Esophagus muscularis mucosa (tissue), 4 donors: Measurements from ENCODE around the gene PRRT3. TPM values are rescaled to one million over a fixed set of nuclear protein-coding genes. Genes with fewer than 3 reads are reported as not detected.

Experiments used
- DNase-seq: peaks from one replicate; pipeline ENCODE4 v3.0.0-alpha.2; 2017; ENCODE audit errors: extremely low spot score
- H3K27ac ChIP-seq, 4 donors: fragments of 200-600 bp; sonication (generic); replicated peaks in 1 of 4; 1 replicate in 3 of 4; 2 replicates in 1 of 4; pipeline ENCODE4 v1.5.1; 2016 to 2019; ENCODE audit warnings: mild to moderate bottlenecking in 1 of 4
- H3K27me3 ChIP-seq, 4 donors: fragments of 200-600 bp; sonication (generic); one replicate each; pipeline versions ENCODE4 v1.5.1 to v1.6.0; 2016 to 2019
- H3K36me3 ChIP-seq, 4 donors: fragments of 200-600 bp; sonication (generic); one replicate each; pipeline ENCODE4 v1.5.1; 2016 to 2019
- H3K4me1 ChIP-seq, 4 donors: fragments of 200-600 bp; sonication (generic); one replicate each; pipeline ENCODE4 v1.5.1; 2016 to 2019
- H3K4me3 ChIP-seq, 4 donors: fragments of 200-600 bp; sonication (generic); 1 replicate in 2 of 4; 2 replicates in 2 of 4; pipeline ENCODE4 v1.5.1; 2016 to 2019; ENCODE audit warnings: mild to moderate bottlenecking in 4 of 4, moderate library complexity in 1 of 4
- H3K9me3 ChIP-seq, 4 donors: fragments of 200-600 bp; sonication (generic); 1 replicate in 3 of 4; 2 replicates in 1 of 4; pipeline ENCODE4 v1.5.1; 2016 to 2019
- EP300 ChIP-seq: sonication (generic); formaldehyde crosslinking; IDR thresholded peaks from one replicate; pipeline ENCODE4 v1.6.1; 2017; ENCODE audit warnings: antibody characterized with exemption
- POLR2A ChIP-seq: fragments of 450-650 bp; IDR thresholded peaks from one replicate; pipeline ENCODE4 v1.6.1; 2017; ENCODE audit warnings: antibody characterized with exemption, moderate library complexity, mild to moderate bottlenecking, low read depth
- POLR2AphosphoS5 ChIP-seq, 2 donors: sonication (generic); formaldehyde crosslinking; IDR thresholded peaks; one replicate each; pipeline ENCODE4 v1.6.1; 2017; ENCODE audit warnings: antibody characterized with exemption in 2 of 2
- WGBS: methylation state at CpG from one replicate; pipeline ENCODE4 v1.1.5; 2018; 5-methylcytosine and 5-hydroxymethylcytosine counted together
- intact Hi-C: fragments of 100-400 bp; cut with DNase I; formaldehyde crosslinking; loops from one replicate; pipeline ENCODE4 v1.15.1; 2023
- total RNA-seq, 4 donors: library from RNA; depleted of rRNA; stranded (reverse); fragments of >200 nt; gene quantifications; one replicate each; pipeline versions ENCODE4 v1.1.0 to v1.2.1, GENCODE V29; 2016
- TF ChIP-seq, protein P1 (sequence below), 3 experiments: fragments of 200-600 bp in 2 of 3; fragments of 450-650 bp in 1 of 3; sonication (generic) in 2 of 3; IDR thresholded peaks; one replicate each; pipeline ENCODE4 v1.5.1; 2017 to 2019; ENCODE audit warnings: antibody characterized with exemption in 3 of 3, mild to moderate bottlenecking in 2 of 3, moderate library complexity in 1 of 3

The PRRT3 gene
- total RNA-seq, 4 donors from 2014 or later, result 0.83 to 2.5 (median 2.0) TPM

DNA sequence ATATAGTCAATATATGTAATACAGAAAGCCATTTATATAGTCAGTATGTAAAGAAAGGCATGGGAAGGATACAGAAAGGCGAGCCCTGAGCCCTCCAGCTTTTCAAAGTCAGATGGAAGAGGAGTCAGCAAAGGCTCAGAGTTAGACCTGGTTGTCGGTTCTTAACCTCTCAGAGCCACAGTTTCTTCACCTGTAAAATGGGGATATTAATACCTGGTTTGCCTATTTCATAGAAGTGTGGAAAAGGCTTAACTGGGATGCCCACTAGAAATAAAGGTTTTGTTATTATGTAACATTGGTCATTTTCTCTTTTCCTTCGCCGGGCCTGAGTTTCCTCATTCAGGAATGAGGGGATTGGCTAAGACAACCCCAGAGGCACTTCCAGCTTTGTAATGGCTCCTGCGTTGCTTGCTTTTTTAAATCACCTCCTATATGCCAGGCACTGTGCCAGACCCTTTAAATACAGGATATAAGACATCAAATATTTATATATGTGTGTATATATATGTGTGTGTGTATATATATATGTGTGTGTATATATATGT, 16.2 kb downstream of the PRRT3 start:
- no peak for DNase-seq
- intact Hi-C loops, result loop anchor here (10.0 kb wide), 1 partner anchor 289 kb away; no protein-coding TSS in a partner anchor
- no peak overlapping the region for H3K4me3 ChIP-seq
- peaks cover 0 to 8% (median 0%) of the 10 kb centered on the region in 4 donors for H3K27me3 ChIP-seq
- H3K4me1 ChIP-seq, result peaks cover 22 to 52% (median 38%) of the 10 kb centered on the region in 4 donors
- H3K27ac ChIP-seq, result no peak overlapping the region
- no peaks in the 10 kb centered on the region for H3K9me3 ChIP-seq
- TF ChIP-seq POLR2AphosphoS5 (IDR thresholded peaks at IDR 0.05), result no peak
- TF ChIP-seq EP300, result no peak
- no peak for TF ChIP-seq POLR2A
- TF ChIP-seq, protein P1, sequence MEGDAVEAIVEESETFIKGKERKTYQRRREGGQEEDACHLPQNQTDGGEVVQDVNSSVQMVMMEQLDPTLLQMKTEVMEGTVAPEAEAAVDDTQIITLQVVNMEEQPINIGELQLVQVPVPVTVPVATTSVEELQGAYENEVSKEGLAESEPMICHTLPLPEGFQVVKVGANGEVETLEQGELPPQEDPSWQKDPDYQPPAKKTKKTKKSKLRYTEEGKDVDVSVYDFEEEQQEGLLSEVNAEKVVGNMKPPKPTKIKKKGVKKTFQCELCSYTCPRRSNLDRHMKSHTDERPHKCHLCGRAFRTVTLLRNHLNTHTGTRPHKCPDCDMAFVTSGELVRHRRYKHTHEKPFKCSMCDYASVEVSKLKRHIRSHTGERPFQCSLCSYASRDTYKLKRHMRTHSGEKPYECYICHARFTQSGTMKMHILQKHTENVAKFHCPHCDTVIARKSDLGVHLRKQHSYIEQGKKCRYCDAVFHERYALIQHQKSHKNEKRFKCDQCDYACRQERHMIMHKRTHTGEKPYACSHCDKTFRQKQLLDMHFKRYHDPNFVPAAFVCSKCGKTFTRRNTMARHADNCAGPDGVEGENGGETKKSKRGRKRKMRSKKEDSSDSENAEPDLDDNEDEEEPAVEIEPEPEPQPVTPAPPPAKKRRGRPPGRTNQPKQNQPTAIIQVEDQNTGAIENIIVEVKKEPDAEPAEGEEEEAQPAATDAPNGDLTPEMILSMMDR (IDR thresholded peaks at IDR 0.05), result no peak
- 79% methylated on average over 5 of the region's 5 CpGs for WGBS
- peaks cover 10 to 42% (median 33%) of the 10 kb centered on the region in 4 donors for H3K36me3 ChIP-seq

DNA sequence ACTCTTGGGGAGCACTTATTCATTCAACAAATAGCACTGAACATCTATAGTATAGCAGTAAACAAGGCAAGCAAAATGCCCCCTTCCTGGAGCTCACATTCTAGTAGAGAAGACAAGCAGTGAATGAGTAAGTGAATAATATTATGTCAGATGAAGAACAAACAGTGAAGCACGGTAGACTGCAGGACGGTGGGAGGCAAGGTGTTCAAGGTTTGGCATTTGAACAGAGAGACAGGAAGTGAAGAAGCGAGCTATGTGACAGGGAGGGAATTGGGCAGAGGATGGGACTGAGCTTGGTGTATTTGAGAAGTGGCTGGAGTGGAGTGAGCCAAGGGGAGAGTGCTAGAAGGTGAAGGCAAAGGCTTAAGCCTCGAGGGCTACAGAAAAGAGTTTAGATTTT, 17.2 kb downstream of the PRRT3 start:
- 56% methylated on average over 4 of the region's 4 CpGs for WGBS
- Histone ChIP-seq H3K9me3 (no peaks in the 10 kb centered on the region), H3K27ac (peak overlapping the region in 3 of 4 donors; percentile 93 to 99 (median 95)), H3K4me1 (peaks cover 22 to 52% (median 38%) of the 10 kb centered on the region in 4 donors), H3K36me3 (peaks cover 10 to 47% (median 39%) of the 10 kb centered on the region in 4 donors), H3K4me3 (peak overlapping the region; percentile 70 to 89 (median 79)), H3K27me3 (peaks cover 0 to 8% (median 0%) of the 10 kb centered on the region in 4 donors)
- DNase-seq, result no peak
- intact Hi-C loops, result loop anchor here (5.0 to 10.0 kb wide), 2 partner anchors 92 to 290 kb away; partner anchors contain the start of gene FANCD2
- no peak for TF ChIP-seq POLR2AphosphoS5 (IDR thresholded peaks at IDR 0.05)
- TF ChIP-seq, protein P1 (IDR thresholded peaks at IDR 0.05), result no peak
- TF ChIP-seq EP300, result no peak
- TF ChIP-seq POLR2A, result no peak

- H3K36me3 ChIP-seq, result peaks cover 10 to 50% (median 46%) of the 10 kb centered on the region in 4 donors
- intact Hi-C loops, result loop anchor here (5.0 to 10.0 kb wide), 2 partner anchors 93 to 291 kb away; partner anchors contain the start of gene FANCD2
- peak overlapping the region; percentile 93 to 99 (median 96) for H3K27ac ChIP-seq
- H3K27me3 ChIP-seq, result peaks cover 0 to 8% (median 0%) of the 10 kb centered on the region in 4 donors
- TF ChIP-seq, protein P1 (IDR thresholded peaks at IDR 0.05), result peak in 2 of 3 experiments; percentile 28 to 29
- no peak for TF ChIP-seq POLR2AphosphoS5 (IDR thresholded peaks at IDR 0.05)
- TF ChIP-seq POLR2A, result no peak
- no peak for TF ChIP-seq EP300
- H3K4me3 ChIP-seq, result peak overlapping the region; percentile 70 to 89 (median 79)
- DNase-seq, result no peak
- 0% methylated on average over 1 of the region's 11 CpGs for WGBS
- no peaks in the 10 kb centered on the region for H3K9me3 ChIP-seq
- H3K4me1 ChIP-seq, result peaks cover 22 to 52% (median 38%) of the 10 kb centered on the region in 4 donors
Observed at GRCh38 chr3:9934235-9934621, 18.0 kb downstream of the PRRT3 start.

DNA sequence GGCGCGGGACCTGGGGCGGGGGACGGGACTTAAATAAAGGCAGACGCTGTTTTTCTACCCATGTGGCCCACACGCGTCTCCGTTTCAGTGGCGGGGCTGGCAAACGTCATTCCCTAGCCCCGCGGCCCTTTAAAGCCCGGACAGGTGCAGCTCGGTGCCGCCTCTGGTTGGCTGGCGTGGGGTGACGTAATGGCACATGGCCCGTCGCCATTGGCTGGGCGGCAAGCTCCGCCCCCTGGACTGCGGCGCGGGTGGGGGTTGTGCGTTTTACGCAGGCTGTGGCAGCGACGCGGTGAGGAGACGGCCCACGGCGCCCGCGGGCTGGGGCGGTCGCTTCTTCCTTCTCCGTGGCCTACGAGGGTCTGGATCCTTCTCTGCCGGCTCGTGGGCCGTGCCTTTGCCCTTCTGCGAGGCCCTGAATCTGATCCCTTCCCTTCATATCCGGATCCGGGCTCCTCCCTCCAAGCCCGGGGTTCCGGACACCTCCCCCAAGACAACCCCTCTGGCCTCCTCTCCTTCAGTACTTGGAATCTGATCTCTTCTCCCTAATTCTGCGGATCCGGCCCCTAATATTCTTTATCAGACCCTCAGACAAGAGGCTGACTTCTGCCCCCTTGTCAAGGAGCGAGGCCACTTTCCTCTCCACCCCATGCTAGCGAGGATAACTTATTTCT, 18.5 kb downstream of the PRRT3 start, which contains the start of gene CRELD1:
Gene CRELD1, plus strand, starts transcription at position 274 of the 674 bp plus-strand sequence. CDS start 605 bp downstream, outside the sequence.
- Histone ChIP-seq H3K9me3 (no peaks in the 10 kb centered on the region), H3K27me3 (peaks cover 0 to 8% (median 0%) of the 10 kb centered on the region in 4 donors), H3K4me1 (peaks cover 22 to 52% (median 38%) of the 10 kb centered on the region in 4 donors), H3K27ac (peak within 1 kb of the TSS; percentile 93 to 99 (median 96)), H3K36me3 (peaks cover 10 to 55% (median 49%) of the 10 kb centered on the region in 4 donors), H3K4me3 (peak within 1 kb of the TSS; percentile 70 to 89 (median 79))
- intact Hi-C loops, result loop anchor here (5.0 to 10.0 kb wide), 2 partner anchors 94 to 291 kb away; partner anchors contain the start of gene FANCD2
- whole genome bisulfite sequencing, result 0% methylated on average over 16 of the region's 50 CpGs
- TF ChIP-seq, protein P1 (IDR thresholded peaks at IDR 0.05), result no peak
- TF ChIP-seq POLR2A (peak; percentile 67), POLR2AphosphoS5 (IDR thresholded peaks at IDR 0.05) (peak; percentile 94 to 98)
- peak; percentile 99 for DNase-seq
